HEK293 (cell line): Measurements from ENCODE around the gene INF2.

Source experiments
- CTCF ChIA-PET: fragments of 350-600 bp; formaldehyde crosslinking; extraction: SDS; loops from one replicate; lab custom pipeline; 2021; ENCODE audit warnings: antibody characterized with exemption; lab: Yijun Ruan, JAX
- POLR2A ChIA-PET: fragments of 300-600 bp; formaldehyde crosslinking; extraction: SDS; loops from one replicate; lab custom pipeline; 2020; ENCODE audit warnings: antibody characterized with exemption, inconsistent platforms; lab: Yijun Ruan, JAX
- H3K27ac ChIP-seq: fragments of 200-500 bp; sonication (Bioruptor generic); 2 replicates; pipeline ENCODE4 v1.5.1; 2014; ENCODE audit warnings: low read depth, low read length, control low read depth, inconsistent platforms; ENCODE audit errors: extremely low read depth
- H3K36me3 ChIP-seq, 2 experiments: fragments of 200-500 bp in 1 of 2; sonication (Bioruptor generic) in 1 of 2; 1 replicate in 1 of 2; 2 replicates in 1 of 2; pipeline ENCODE4 v1.5.1; 2014 to 2017; ENCODE audit warnings: inconsistent platforms in 2 of 2, low read length in 2 of 2; ENCODE audit not compliant: control insufficient read depth in 2 of 2, insufficient read depth in 1 of 2
- H3K4me1 ChIP-seq: fragments of 200-500 bp; sonication (Bioruptor generic); 2 replicates; pipeline ENCODE4 v1.5.1; 2014; ENCODE audit warnings: mild to moderate bottlenecking, low read length, inconsistent platforms; ENCODE audit not compliant: control insufficient read depth, insufficient read depth
- H3K4me3 ChIP-seq: 2 replicates; pipeline ENCODE4 v1.5.1; 2011; ENCODE audit warnings: low read depth, mild to moderate bottlenecking, control low read depth, low read length, moderate library complexity
- H3K9me3 ChIP-seq: fragments of 200-500 bp; sonication (Bioruptor generic); 2 replicates; pipeline ENCODE4 v1.5.1; 2014; ENCODE audit warnings: low read depth, low read length, inconsistent platforms; ENCODE audit not compliant: control insufficient read depth, insufficient read depth
- CTCF ChIP-seq: fragments of 450-650 bp; formaldehyde crosslinking; IDR thresholded peaks from 2 replicates; pipeline ENCODE4 v1.5.1; 2016; ENCODE audit warnings: missing biosample characterization, missing genetic modification characterization
- ELK4 ChIP-seq: IDR thresholded peaks from 2 replicates; pipeline ENCODE4 v1.6.1; 2011; ENCODE audit warnings: mild to moderate bottlenecking, low read depth, low read length, borderline replicate concordance
- GLIS2 ChIP-seq: fragments of 450-650 bp; formaldehyde crosslinking; IDR thresholded peaks from 2 replicates; pipeline ENCODE4 v1.5.1; 2016; ENCODE audit warnings: missing biosample characterization, missing genetic modification characterization
- KLF9 ChIP-seq: fragments of 450-650 bp; formaldehyde crosslinking; IDR thresholded peaks from 2 replicates; pipeline ENCODE4 v1.5.1; 2016; ENCODE audit warnings: missing biosample characterization, missing genetic modification characterization, low read depth
- MZF1 ChIP-seq: fragments of 450-650 bp; formaldehyde crosslinking; IDR thresholded peaks from 2 replicates; pipeline ENCODE4 v1.5.1; 2017; ENCODE audit warnings: missing biosample characterization, missing genetic modification characterization, borderline replicate concordance
- PATZ1 ChIP-seq: fragments of 450-650 bp; formaldehyde crosslinking; IDR thresholded peaks from 2 replicates; pipeline ENCODE4 v1.5.1; 2016; ENCODE audit warnings: missing biosample characterization, missing genetic modification characterization
- SALL2 ChIP-seq: fragments of 450-650 bp; formaldehyde crosslinking; IDR thresholded peaks from 2 replicates; pipeline ENCODE4 v1.5.0; 2017; ENCODE audit warnings: missing biosample characterization, mild to moderate bottlenecking, missing genetic modification characterization, borderline replicate concordance
- SP2 ChIP-seq: fragments of 450-650 bp; formaldehyde crosslinking; IDR thresholded peaks from 2 replicates; pipeline ENCODE4 v1.5.1; 2016; ENCODE audit warnings: missing biosample characterization, missing genetic modification characterization
- SP3 ChIP-seq: fragments of 450-650 bp; formaldehyde crosslinking; IDR thresholded peaks from 2 replicates; pipeline ENCODE4 v1.5.1; 2016; ENCODE audit warnings: missing biosample characterization, missing genetic modification characterization
- SP7 ChIP-seq: fragments of 450-650 bp; formaldehyde crosslinking; IDR thresholded peaks from 2 replicates; pipeline ENCODE4 v1.5.1; 2016; ENCODE audit warnings: missing biosample characterization, missing genetic modification characterization
- ZBTB17 ChIP-seq: fragments of 450-650 bp; formaldehyde crosslinking; IDR thresholded peaks from 2 replicates; pipeline ENCODE4 v1.5.1; 2016; ENCODE audit warnings: missing biosample characterization, missing genetic modification characterization
- ZBTB26 ChIP-seq: fragments of 450-650 bp; formaldehyde crosslinking; optimal IDR thresholded peaks from 2 replicates; pipeline ENCODE3; 2016; ENCODE audit warnings: missing biosample characterization, mild to moderate bottlenecking, missing genetic modification characterization
- ZIC2 ChIP-seq: fragments of 450-650 bp; formaldehyde crosslinking; IDR thresholded peaks from 2 replicates; pipeline ENCODE4 v1.5.1; 2016; ENCODE audit warnings: missing biosample characterization, missing genetic modification characterization
- ZNF335 ChIP-seq: fragments of 450-650 bp; formaldehyde crosslinking; conservative IDR thresholded peaks from 2 replicates; pipeline ENCODE4 v1.5.1; 2016; ENCODE audit warnings: missing biosample characterization, missing genetic modification characterization
- ZNF561 ChIP-seq: fragments of 450-650 bp; IDR thresholded peaks from 2 replicates; pipeline ENCODE4 v1.5.1; 2018; ENCODE audit warnings: missing biosample characterization, missing genetic modification characterization, borderline replicate concordance
- TF ChIP-seq, protein P1 (sequence below): fragments of 450-650 bp; formaldehyde crosslinking; IDR thresholded peaks from 2 replicates; pipeline ENCODE4 v1.5.1; 2017; ENCODE audit warnings: missing biosample characterization, missing genetic modification characterization

INF2 gene

GRCh38 chr14:104680056-104680805 lies 9.2 kb upstream of the INF2 start (continued):
- no peak for TF ChIP-seq ELK4

DNA sequence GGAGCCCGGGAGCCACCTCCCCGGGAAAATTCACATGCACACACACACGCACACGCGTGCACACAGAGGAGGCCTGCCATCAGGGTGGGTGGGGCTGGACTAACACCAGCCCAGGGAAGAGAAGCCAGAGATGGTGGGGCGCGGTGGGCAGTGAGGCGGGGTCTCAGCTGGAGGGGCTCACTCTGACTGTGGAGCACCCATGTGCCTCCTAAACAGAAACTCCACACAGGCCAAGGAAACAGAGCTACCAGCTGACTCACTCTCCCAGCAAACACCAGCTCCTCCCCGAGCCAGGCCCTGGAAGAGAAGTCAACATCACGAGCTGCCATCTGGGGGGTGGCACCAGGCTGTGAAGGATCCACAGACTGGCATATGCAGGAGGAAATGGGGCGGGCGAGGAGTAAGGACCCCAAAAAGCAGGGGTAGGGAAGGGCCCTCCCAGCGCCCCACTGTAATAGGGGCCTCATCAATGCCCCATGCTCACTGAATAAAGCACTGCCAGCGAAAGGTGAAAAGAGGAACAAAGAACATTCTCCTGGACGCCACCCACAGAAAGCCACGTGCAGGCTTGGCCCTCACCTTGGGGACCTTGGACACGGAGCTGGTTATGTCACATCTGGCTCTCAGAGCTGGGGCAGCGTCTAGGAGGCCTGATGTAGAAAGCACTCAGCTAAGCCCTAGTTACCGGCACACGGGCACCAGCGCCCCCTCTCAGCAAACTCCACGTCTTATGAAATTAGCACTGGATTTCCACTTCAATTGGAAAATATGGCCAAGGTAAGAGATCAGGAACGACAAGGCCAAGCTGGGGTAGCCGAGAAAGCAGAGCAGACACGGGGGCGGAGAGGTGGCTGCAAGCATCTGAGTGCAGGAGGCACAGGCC lies 8.4 kb upstream of the INF2 start:
- Histone ChIP-seq H3K4me3 (no peak overlapping the region), H3K36me3 (no peaks in the 10 kb centered on the region), H3K9me3 (no peaks in the 10 kb centered on the region), H3K4me1 (peaks cover 13% of the 10 kb centered on the region; the same call in 1 of the 2 replicates), H3K27ac (no peak overlapping the region)
- CTCF ChIA-PET = interaction anchor here (1.0 kb wide), 1 partner anchor 11 kb away, joined by 3 read pairs; no protein-coding TSS in a partner anchor
- peak; percentile 56 for TF ChIP-seq ZBTB17 (tag by site-specific recombination)
- peak; percentile 56; the same call in 1 of the 2 replicates for TF ChIP-seq CTCF (tag by site-specific recombination)
- TF ChIP-seq, protein P1, sequence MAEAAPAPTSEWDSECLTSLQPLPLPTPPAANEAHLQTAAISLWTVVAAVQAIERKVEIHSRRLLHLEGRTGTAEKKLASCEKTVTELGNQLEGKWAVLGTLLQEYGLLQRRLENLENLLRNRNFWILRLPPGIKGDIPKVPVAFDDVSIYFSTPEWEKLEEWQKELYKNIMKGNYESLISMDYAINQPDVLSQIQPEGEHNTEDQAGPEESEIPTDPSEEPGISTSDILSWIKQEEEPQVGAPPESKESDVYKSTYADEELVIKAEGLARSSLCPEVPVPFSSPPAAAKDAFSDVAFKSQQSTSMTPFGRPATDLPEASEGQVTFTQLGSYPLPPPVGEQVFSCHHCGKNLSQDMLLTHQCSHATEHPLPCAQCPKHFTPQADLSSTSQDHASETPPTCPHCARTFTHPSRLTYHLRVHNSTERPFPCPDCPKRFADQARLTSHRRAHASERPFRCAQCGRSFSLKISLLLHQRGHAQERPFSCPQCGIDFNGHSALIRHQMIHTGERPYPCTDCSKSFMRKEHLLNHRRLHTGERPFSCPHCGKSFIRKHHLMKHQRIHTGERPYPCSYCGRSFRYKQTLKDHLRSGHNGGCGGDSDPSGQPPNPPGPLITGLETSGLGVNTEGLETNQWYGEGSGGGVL = no peak
- TF ChIP-seq ZNF335 (tag by site-specific recombination) = peak; percentile 75
- TF ChIP-seq ZNF561 (tag by site-specific recombination) = no peak
- 0 out of 2 replicates have a peak, but pooled peaks have one; percentile 1 for TF ChIP-seq SP2 (tag by site-specific recombination)
- POLR2A ChIA-PET = no interaction called here

DNA sequence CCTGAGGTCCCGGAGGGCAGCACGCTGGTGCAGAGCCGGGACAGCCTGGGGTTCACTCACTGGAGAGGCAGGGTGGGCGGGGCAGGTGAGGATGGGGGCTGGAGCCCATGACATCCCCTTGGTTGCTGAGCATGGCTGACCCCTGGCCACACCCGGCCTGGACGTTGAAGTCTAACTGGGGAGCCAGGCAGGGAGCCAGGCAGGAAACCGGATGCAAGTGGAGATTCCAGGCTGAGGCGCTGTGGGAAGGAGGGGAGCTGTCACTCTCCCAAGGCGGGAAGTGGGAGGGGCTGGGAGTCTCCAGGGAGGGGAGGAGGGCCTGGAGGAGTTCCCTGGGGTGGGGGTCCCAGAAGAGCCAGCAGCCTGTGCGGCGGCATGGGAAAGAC lies 7.7 kb upstream of the INF2 start:
- no peak overlapping the region for H3K4me3 ChIP-seq
- ChIA-PET POLR2A (interaction anchor here (0.5 kb wide), 1 partner anchor 792 kb away, joined by 3 read pairs; no protein-coding TSS in a partner anchor), CTCF (no interaction called here)
- H3K4me1 ChIP-seq = peaks cover 13% of the 10 kb centered on the region; the same call in 1 of the 2 replicates
- H3K9me3 ChIP-seq = no peaks in the 10 kb centered on the region
- TF ChIP-seq ZIC2 (peak; percentile 59), GLIS2 (tag by site-specific recombination) (peak; percentile 28; the same call in 1 of the 2 replicates), PATZ1 (tag by site-specific recombination) (0 out of 2 replicates have a peak, but pooled peaks have one; percentile 23), SALL2 (tag by site-specific recombination) (no peak), ZBTB17 (tag by site-specific recombination) (0 out of 2 replicates have a peak, but pooled peaks have one; percentile 21), SP3 (tag by site-specific recombination) (peak; percentile 47; the same call in 1 of the 2 replicates), ZNF335 (tag by site-specific recombination) (peak; percentile 51; the same call in 1 of the 2 replicates), ZBTB26 (no peak), KLF9 (tag by site-specific recombination) (0 out of 2 replicates have a peak, but pooled peaks have one; percentile 22), MZF1 (tag by site-specific recombination) (no peak), SP2 (tag by site-specific recombination) (peak; percentile 60), SP7 (tag by site-specific recombination) (peak; percentile 47; the same call in 1 of the 2 replicates)
- no peak overlapping the region for H3K27ac ChIP-seq
- H3K36me3 ChIP-seq = no peaks in the 10 kb centered on the region
